ENCODE measurements around the gene ZNF69. TPM values are rescaled to one million over a fixed set of nuclear protein-coding genes. Genes with fewer than 3 reads are reported as not detected.
"Not testable (repeated sequence)": the region's sequence is repeated elsewhere in the genome, so short reads cannot be mapped to it uniquely, and the experiment has no call there.

The ZNF69 gene
- total RNA-seq, 1 experiment from 2014 or later: 10.3 TPM

DNA sequence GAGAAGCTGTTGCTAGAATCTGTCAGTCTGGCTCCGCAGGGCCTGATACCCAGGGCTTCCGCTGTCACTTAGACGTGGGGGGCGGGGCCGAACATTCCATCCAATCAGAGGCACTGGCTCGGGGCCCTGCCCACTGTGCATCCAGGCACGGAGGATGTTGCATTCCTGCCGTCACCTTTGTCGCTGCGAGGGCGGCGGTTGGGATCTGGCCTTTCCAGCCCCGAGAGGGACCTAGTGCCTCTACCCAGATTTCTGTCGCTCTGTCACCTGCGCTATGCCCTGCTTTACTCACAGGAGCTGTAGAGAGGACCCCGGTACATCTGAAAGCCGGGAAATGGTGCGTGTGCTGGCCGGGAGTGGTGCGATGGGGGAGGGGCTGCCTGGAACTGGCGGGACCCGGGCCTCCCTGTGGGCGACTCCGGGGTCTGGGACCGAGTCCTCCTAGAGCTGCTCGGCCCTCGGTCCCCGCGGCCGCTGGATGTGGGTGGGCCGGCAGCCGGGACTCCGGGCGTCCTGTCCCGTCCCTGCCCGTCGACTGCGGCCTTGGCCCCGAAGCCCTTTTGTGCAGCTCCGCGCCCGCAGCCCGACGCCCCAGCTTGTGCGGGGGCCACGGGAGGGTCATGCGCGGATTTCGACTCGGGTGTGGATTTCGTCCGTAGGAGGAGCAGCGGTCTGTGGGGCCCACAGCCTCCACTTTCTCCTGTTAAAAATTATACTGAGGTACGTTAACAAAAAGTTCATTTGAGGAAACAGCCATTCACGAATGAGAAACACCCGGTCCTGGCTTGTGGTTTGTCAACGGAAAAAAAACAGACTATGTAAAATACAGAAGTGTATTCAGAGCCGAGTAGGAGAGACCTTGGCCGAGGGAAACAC, 38.8 kb upstream of the ZNF69 start, which contains the start of gene ZNF439:
Gene ZNF439, plus strand, starts transcription at position 133 of the 876 bp plus-strand sequence. Its CDS starts 142 bp downstream, at position 275.
- DNase-seq: peak; percentile 35
- CTCF ChIA-PET: no interaction called here
- H3K27me3 Mint-ChIP-seq (ENCODE audit: unreplicated experiment): no peaks in the 10 kb centered on the region
- intact Hi-C loops (cut with micrococcal nuclease; ENCODE audit: unreplicated experiment): no loop called here
- TF ChIP-seq CTCF (IDR thresholded peaks at IDR 0.05; ENCODE audit: unreplicated experiment): no peak
- BruUV-seq (replicated peaks): no TSS peak
- no peaks in the 10 kb centered on the region for H3K36me3 Mint-ChIP-seq (ENCODE audit: insufficient read depth, unreplicated experiment)
- no peaks in the 10 kb centered on the region for H3K4me1 Mint-ChIP-seq (ENCODE audit: low read depth, unreplicated experiment)
- no peak within 1 kb of the TSS for H3K27ac Mint-ChIP-seq (ENCODE audit: unreplicated experiment)
- H3K4me3 Mint-ChIP-seq (ENCODE audit: low read depth, unreplicated experiment): no peak within 1 kb of the TSS
- peaks cover 7% of the 10 kb centered on the region for H3K9me3 Mint-ChIP-seq (ENCODE audit: low read depth, unreplicated experiment)

DNA sequence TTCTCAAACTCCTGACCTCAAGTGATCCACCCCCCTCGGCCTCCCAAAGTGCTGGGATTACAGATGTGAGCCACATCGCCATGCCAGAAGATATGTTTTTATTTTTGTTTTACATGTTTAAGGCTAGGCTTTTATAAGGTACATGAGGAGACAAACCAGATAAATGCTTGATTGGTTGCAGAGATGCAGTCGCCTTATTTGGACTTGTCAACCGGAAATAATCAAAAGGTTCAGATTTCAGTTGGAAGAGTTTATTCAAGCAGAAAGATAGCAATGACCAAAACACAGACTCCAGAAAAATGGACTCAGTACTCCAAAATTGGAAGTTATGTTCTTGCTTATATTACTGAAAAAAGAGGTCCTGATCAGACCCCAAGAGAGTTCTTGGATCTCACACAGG, 37.3 kb upstream of the ZNF69 start:
- not testable (repeated sequence) for H3K27ac Mint-ChIP-seq (ENCODE audit: unreplicated experiment)

DNA sequence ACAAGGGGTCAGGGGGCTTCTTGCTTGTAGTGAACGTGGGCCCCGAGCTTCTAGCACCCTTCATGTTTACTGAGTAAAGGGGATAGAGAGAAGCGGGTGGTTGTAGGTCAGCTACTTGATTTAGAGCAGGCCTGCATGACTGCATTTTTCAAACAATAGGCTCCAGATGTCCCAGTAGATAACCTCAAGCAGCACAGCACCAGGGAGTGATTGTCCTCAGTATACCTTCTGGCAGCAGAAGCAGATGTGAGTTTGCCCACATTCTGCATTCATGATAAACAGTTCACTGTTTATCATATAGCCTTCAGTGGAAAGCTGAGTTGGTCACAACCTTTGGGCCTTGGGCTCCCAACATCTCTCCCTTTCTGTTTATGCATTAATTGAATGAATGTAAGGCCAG, 34.2 kb upstream of the ZNF69 start:
- CTCF ChIA-PET: no interaction called here
- no peaks in the 10 kb centered on the region for H3K4me1 Mint-ChIP-seq (ENCODE audit: low read depth, unreplicated experiment)

More for the DNA sequence above, 37.3 kb upstream of the ZNF69 start:
- H3K9me3 Mint-ChIP-seq (ENCODE audit: low read depth, unreplicated experiment); CTCF ChIA-PET; BruUV-seq (replicated peaks); H3K4me1 Mint-ChIP-seq (ENCODE audit: low read depth, unreplicated experiment); intact Hi-C loops (cut with micrococcal nuclease; ENCODE audit: unreplicated experiment); H3K36me3 Mint-ChIP-seq (ENCODE audit: insufficient read depth, unreplicated experiment); H3K4me3 Mint-ChIP-seq (ENCODE audit: low read depth, unreplicated experiment); DNase-seq; H3K27me3 Mint-ChIP-seq (ENCODE audit: unreplicated experiment): not testable (repeated sequence)

DNA sequence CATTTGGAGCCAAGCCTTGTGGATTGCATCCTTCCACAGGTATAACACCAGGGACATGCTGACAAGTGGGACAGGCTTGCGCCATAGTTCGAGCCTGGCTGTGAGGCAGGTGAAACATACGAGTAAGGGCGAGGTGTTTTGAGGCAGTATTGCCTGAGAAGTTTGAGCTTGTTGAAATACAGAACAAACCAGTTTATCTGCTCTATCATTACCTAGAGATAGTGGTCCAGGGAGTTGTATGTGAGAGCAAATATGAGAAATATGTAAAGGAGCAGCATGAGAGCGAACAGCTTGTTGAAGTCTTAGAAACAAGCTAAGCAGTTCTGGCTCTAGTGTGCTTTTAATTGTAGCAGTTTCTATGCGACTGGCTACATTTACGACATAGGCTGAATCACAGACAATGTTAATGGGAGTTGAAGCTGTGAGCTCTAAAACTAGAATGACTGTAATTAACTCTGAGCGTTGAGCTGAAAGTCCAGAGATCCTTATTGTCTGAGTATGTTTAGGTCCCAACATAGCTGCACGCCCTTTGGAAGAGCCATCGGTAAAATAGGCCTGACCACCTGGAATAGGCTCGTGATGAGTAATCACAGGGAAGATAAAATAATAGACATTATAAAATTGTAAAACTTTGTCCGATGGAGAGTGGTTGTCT, 30.9 kb upstream of the ZNF69 start:
- Mint-ChIP-seq H3K9me3 (ENCODE audit: low read depth, unreplicated experiment) (no peaks in the 10 kb centered on the region), H3K27ac (ENCODE audit: unreplicated experiment) (no peak overlapping the region), H3K4me3 (ENCODE audit: low read depth, unreplicated experiment) (no peak overlapping the region), H3K4me1 (ENCODE audit: low read depth, unreplicated experiment) (no peaks in the 10 kb centered on the region), H3K36me3 (ENCODE audit: insufficient read depth, unreplicated experiment) (no peaks in the 10 kb centered on the region), H3K27me3 (ENCODE audit: unreplicated experiment) (no peaks in the 10 kb centered on the region)
- no peak for TF ChIP-seq CTCF (IDR thresholded peaks at IDR 0.05; ENCODE audit: unreplicated experiment)
- no TSS peak for BruUV-seq (replicated peaks)
- no peak for DNase-seq
- intact Hi-C loops (cut with micrococcal nuclease; ENCODE audit: unreplicated experiment): no loop called here
- CTCF ChIA-PET: interaction anchor here (0.6 kb wide), 1 partner anchor 34 kb away, joined by 5 read pairs; no protein-coding TSS in a partner anchor

More for the DNA sequence above, 34.2 kb upstream of the ZNF69 start:
- no peak for DNase-seq
- Mint-ChIP-seq H3K36me3 (ENCODE audit: insufficient read depth, unreplicated experiment) (no peaks in the 10 kb centered on the region), H3K4me3 (ENCODE audit: low read depth, unreplicated experiment) (no peak overlapping the region), H3K9me3 (ENCODE audit: low read depth, unreplicated experiment) (peaks cover 3% of the 10 kb centered on the region), H3K27me3 (ENCODE audit: unreplicated experiment) (no peaks in the 10 kb centered on the region), H3K27ac (ENCODE audit: unreplicated experiment) (no peak overlapping the region)
- BruUV-seq (replicated peaks): no TSS peak
- intact Hi-C loops (cut with micrococcal nuclease; ENCODE audit: unreplicated experiment): no loop called here
- TF ChIP-seq CTCF (IDR thresholded peaks at IDR 0.05; ENCODE audit: unreplicated experiment): no peak
